Effector memory CD8-positive, alpha-beta T cell (primary cell): ENCODE results near the gene USP14.

Source experiments
- ATAC-seq: fragments of 150-1000 bp; cut with Tn5 transposase; replicated peaks from 2 replicates; pipeline ENCODE4 v1.10.0; 2021; ENCODE audit warnings: mild to moderate bottlenecking, moderate library complexity
- DNase-seq, 3 experiments: peaks; one replicate each; pipeline ENCODE4 v3.0.0; 2021
- H3K27ac Mint-ChIP-seq, 2 donors: one replicate each; pipeline ENCODE4 v1.8.0; 2022; ENCODE audit warnings: mild to moderate bottlenecking in 2 of 2, mixed read lengths in 2 of 2, moderate library complexity in 2 of 2
- H3K27me3 Mint-ChIP-seq, 2 donors: one replicate each; pipeline ENCODE4 v1.8.0; 2022; ENCODE audit warnings: mixed read lengths in 2 of 2
- H3K36me3 Mint-ChIP-seq: one replicate; pipeline ENCODE4 v1.8.0; 2022; ENCODE audit warnings: mild to moderate bottlenecking, moderate library complexity, mixed read lengths; ENCODE audit not compliant: insufficient read depth
- H3K4me1 Mint-ChIP-seq, 2 donors: one replicate each; pipeline ENCODE4 v1.8.0; 2022; ENCODE audit warnings: low read depth in 2 of 2, mixed read lengths in 2 of 2
- H3K4me3 Mint-ChIP-seq, 2 donors: one replicate each; pipeline ENCODE4 v1.8.0; 2022; ENCODE audit warnings: mild to moderate bottlenecking in 2 of 2, mixed read lengths in 2 of 2, moderate library complexity in 2 of 2
- H3K9me3 Mint-ChIP-seq, 2 donors: one replicate each; pipeline ENCODE4 v1.8.0; 2022; ENCODE audit warnings: mixed read lengths in 2 of 2

The USP14 gene

DNA sequence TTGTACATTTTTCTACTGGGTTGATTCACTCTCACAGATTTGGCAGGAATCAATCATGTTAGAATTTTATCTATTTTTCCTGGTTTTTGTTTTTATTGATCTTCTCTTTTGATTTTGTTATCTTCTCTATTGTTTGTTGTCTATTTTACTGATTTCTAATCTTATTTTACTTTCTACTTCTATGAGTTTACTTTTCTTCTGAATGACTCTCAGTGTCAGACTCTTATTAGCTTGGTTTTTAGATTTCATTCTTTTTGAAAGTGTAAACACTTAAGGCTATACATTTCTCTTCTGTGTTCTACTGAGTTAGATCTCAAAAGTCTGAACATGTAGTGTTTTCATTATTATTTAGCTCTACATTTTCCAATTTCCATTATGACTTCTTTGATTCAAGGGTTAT, 62.4 kb downstream of the USP14 start:
- Mint-ChIP-seq H3K27me3 (no peaks in the 10 kb centered on the region), H3K4me3 (no peak overlapping the region), H3K4me1 (peaks cover 4 to 5% of the 10 kb centered on the region in 2 donors), H3K9me3 (no peaks in the 10 kb centered on the region), H3K27ac (peak overlapping the region; percentile 1 to 20), H3K36me3 (peaks cover 60% of the 10 kb centered on the region)
- ATAC-seq (no peak), DNase-seq (no peak)

DNA sequence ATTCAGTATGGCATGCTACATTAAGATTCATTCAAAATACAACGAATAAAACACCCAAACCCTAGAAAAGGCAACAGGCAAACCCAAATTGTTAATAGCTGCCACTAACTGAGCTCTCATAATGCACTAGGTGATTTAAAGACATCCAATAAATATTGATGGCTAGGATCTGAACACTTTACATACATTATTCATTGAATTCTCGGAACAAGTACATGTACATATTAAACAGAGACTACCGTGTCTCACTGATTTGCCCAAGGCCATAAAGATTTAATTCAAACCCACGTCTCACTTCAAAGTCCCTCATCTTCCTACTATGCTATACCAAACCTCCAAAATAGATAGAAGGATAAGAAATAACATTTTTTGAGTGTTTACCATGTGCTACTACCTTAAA, 67.4 kb downstream of the USP14 start:
- ATAC-seq (no peak), DNase-seq (no peak)
- peaks cover 0 to 7% of the 10 kb centered on the region in 2 donors for H3K4me1 Mint-ChIP-seq
- no peak overlapping the region for H3K4me3 Mint-ChIP-seq
- no peak overlapping the region for H3K27ac Mint-ChIP-seq
- peaks cover 41% of the 10 kb centered on the region for H3K36me3 Mint-ChIP-seq
- no peaks in the 10 kb centered on the region for H3K9me3 Mint-ChIP-seq
- H3K27me3 Mint-ChIP-seq = no peaks in the 10 kb centered on the region

DNA sequence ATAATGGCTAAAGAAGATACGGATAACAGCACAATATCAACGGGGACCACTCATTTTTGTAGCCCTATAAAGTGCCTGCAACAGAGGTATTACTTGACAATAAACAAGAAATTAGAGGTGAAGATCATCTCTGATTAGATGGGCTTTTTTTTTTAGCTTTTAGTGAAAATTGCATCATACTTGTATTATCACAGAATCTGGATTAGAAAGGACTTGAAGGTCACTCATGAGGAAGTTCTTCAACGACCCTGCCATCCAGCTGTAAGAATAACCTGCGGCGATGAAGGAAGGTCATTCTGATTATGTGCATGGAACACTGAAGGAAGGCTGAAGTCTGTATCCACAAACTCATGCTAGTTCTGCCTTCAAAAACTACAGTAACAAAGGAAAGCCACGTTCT, 69.0 kb downstream of the USP14 start:
- H3K27ac Mint-ChIP-seq = no peak overlapping the region
- H3K9me3 Mint-ChIP-seq = no peaks in the 10 kb centered on the region

DNA sequence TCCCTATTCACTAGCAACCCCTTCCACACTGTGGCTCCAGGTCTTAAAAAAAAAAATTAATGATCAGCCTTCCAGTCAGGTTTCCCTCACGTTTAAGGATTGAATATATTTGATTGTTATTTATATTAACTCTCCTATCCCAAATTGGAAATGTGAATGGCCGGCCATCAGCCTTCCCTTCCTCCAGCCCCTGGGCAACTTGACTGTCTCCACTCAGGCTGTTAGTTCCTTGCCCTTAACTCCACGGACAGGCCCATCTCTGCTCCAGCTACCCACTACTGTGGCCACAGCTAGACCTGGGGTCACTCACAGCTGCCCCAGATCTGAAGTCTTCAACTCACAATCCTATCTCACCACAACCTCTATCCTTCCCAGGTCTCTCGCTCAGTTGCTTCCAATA, 69.5 kb downstream of the USP14 start:
- ATAC-seq (no peak), DNase-seq (no peak)
- peaks cover 33% of the 10 kb centered on the region for H3K36me3 Mint-ChIP-seq
- peak overlapping the region in 1 of 2 donors; percentile 62 for H3K27ac Mint-ChIP-seq
- no peaks in the 10 kb centered on the region for H3K9me3 Mint-ChIP-seq
- H3K4me3 Mint-ChIP-seq = no peak overlapping the region
- H3K27me3 Mint-ChIP-seq = no peaks in the 10 kb centered on the region
- peaks cover 0 to 7% of the 10 kb centered on the region in 2 donors for H3K4me1 Mint-ChIP-seq

More for the DNA sequence above, 69.0 kb downstream of the USP14 start:
- H3K4me3 Mint-ChIP-seq = no peak overlapping the region
- peaks cover 0 to 7% of the 10 kb centered on the region in 2 donors for H3K4me1 Mint-ChIP-seq
- H3K36me3 Mint-ChIP-seq = peaks cover 33% of the 10 kb centered on the region
- H3K27me3 Mint-ChIP-seq = no peaks in the 10 kb centered on the region
- no peak for ATAC-seq
- no peak for DNase-seq

DNA sequence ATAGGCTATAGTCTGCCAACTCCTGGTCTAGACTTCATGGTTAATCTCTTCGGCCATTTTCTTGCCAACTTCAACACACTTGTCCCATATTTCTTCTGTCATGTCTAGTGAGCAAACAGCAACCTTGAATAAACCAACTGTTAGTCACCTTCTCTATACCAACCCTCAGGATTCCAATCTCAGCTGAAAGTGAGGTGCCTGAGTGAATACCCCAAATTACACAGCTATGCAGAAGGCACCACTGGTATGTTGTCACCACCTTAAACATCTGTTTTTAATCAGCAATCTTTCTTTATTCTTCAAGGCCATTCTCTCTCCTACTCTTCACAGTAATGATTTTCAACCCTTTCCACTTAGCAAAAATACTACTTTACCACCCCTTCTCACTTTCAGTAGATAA, 70.2 kb downstream of the USP14 start:
- no peaks in the 10 kb centered on the region for H3K27me3 Mint-ChIP-seq
- H3K27ac Mint-ChIP-seq = peak overlapping the region in 1 of 2 donors; percentile 62
- no peak overlapping the region for H3K4me3 Mint-ChIP-seq
- H3K9me3 Mint-ChIP-seq = no peaks in the 10 kb centered on the region
- ATAC-seq = no peak
- peaks cover 27% of the 10 kb centered on the region for H3K36me3 Mint-ChIP-seq
- peaks cover 0 to 7% of the 10 kb centered on the region in 2 donors for H3K4me1 Mint-ChIP-seq
- no peak for DNase-seq

DNA sequence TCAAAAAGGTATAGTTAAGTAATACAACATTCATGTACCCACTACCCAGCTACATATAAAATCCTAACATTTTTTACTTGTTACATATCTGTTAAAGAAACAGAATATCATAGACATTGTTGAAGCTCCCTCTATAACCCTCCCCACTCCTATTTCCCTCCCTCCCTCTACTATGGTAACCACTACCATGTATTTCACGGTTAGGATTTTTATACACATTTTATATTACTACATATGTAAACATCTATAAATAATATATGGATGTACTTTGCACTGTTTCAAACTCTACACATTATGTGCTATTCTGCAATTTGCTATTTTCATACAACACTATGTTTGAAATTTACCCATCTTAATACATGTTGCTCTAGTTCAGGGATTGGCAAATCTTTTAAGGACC, 73.2 kb downstream of the USP14 start:
- no peaks in the 10 kb centered on the region for H3K9me3 Mint-ChIP-seq
- ATAC-seq = no peak
- H3K27me3 Mint-ChIP-seq = no peaks in the 10 kb centered on the region
- H3K27ac Mint-ChIP-seq = no peak overlapping the region
- peaks cover 0 to 7% of the 10 kb centered on the region in 2 donors for H3K4me1 Mint-ChIP-seq
- H3K36me3 Mint-ChIP-seq = peaks cover 3% of the 10 kb centered on the region
- H3K4me3 Mint-ChIP-seq = no peak overlapping the region
- DNase-seq = no peak

DNA sequence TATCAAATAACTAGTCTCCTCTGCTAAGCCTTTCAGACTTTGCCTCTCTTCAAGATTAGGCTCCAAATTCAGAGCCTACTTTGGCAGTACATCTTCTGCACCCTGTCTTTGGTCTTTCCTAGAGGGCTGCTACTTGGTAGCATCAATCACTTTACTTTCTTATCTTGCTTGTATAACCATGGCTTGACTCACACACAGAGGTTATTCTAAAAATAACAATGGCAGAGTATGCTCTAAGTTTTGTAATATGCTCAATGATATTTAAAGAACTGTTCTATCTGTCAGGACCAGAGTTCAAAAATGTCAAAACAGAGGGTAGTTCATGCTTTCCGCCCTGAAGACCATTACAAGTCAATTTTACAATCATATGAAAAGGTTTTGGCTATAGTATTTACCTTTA, 81.8 kb downstream of the USP14 start:
- ATAC-seq (no peak), DNase-seq (no peak)
- no peak overlapping the region for H3K4me3 Mint-ChIP-seq
- H3K36me3 Mint-ChIP-seq = peaks cover 15% of the 10 kb centered on the region
- peaks cover 0 to 3% of the 10 kb centered on the region in 2 donors for H3K4me1 Mint-ChIP-seq
- no peaks in the 10 kb centered on the region for H3K27me3 Mint-ChIP-seq
- no peak overlapping the region for H3K27ac Mint-ChIP-seq
- H3K9me3 Mint-ChIP-seq = no peaks in the 10 kb centered on the region

DNA sequence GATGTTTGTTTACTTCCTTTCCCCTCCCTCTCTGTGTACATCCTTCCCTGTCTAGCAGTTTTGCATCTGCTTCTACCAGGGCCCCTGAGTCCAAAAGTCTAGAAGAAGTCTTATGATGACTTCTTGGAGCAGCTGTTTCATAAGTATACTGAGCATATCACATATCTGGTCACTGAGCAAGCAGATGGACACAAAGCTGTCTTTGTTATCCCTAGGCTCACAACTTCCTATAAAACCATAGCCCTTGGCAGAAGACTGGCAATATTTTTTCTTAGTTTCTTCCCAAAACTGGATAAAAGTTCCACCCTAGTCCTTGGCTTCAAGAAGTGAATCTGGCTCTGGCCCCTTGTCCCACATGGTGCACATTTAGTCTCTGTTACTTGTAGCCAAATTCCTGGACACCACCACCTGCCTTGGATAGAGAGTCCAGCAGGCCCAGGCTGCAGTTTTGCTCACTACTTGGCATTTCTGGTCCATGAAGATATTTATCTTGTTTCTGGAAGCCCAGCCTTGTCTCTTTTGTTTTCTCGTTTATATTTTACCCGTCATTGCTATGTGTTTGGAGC, 87.0 kb downstream of the USP14 start:
- DNase-seq (no peak), ATAC-seq (no peak)
- peaks cover 55% of the 10 kb centered on the region for H3K36me3 Mint-ChIP-seq
- H3K27me3 Mint-ChIP-seq = no peaks in the 10 kb centered on the region
- H3K4me1 Mint-ChIP-seq = peaks cover 0 to 3% of the 10 kb centered on the region in 2 donors
- H3K4me3 Mint-ChIP-seq = no peak overlapping the region
- H3K9me3 Mint-ChIP-seq = no peaks in the 10 kb centered on the region
- no peak overlapping the region for H3K27ac Mint-ChIP-seq

DNA sequence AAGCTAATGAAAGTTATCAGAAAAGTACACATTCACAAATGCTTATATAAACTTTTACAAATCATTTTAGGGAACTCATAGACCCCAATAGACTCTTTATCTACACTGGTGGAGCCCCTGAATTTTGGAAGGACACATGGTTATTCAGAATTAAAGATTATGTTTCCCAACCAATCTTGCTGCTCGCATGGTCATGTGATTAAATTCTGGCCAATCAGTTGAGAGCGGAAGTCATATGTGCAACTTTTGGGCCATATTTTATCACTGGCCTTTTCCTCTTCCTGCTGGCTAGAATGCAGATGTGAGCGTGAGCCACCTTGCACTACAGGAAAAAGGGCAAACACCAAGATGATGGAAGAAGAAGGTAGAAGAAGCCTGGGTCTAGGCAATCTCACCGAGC, 89.7 kb downstream of the USP14 start:
- Mint-ChIP-seq H3K27me3 (no peaks in the 10 kb centered on the region), H3K9me3 (no peaks in the 10 kb centered on the region), H3K4me3 (no peak overlapping the region), H3K4me1 (peaks cover 0 to 3% of the 10 kb centered on the region in 2 donors), H3K36me3 (peaks cover 70% of the 10 kb centered on the region), H3K27ac (no peak overlapping the region)
- DNase-seq = no peak
- no peak for ATAC-seq

DNA sequence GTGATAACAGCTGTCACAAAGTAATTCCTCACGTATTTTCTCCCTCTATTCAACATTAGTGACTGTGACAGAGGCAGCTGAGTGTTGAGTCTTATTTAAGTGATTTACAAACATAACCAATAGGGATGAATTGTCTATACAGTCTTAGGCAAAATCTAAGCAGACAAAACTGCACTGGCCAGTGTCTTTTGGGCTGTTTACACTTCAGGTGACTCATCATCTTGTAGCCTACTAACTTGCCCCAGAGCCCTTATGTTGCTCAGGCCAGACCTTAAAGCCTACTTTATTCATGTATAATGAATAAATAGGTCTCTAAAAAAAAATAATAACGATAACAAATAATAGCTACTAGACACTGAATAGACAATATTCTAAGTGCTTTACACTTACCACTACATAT, 92.3 kb downstream of the USP14 start:
- DNase-seq = no peak
- Mint-ChIP-seq H3K4me1 (no peaks in the 10 kb centered on the region), H3K36me3 (peaks cover 74% of the 10 kb centered on the region), H3K4me3 (no peak overlapping the region), H3K27ac (no peak overlapping the region), H3K27me3 (no peaks in the 10 kb centered on the region), H3K9me3 (no peaks in the 10 kb centered on the region)
- ATAC-seq = no peak

DNA sequence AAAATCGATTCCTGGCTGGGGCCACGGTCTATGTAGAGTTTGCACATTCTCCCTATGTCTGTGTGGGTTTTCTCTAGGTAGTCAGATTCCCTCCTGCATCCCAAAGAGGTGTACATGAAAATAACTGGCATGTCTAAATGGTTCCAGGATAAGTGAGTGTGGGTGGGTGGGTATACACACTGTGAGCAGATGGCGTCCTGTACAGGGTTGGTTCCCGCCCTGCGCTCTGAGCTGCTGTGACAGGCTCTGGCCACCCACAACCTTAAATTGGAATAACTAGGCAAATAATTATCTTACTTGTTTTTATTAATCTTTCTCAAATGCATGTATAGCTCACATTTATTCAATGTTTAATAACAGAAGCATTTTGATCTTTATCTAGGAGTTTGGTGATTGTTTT, 93.2 kb downstream of the USP14 start:
- H3K4me1 Mint-ChIP-seq = no peaks in the 10 kb centered on the region
- peaks cover 77% of the 10 kb centered on the region for H3K36me3 Mint-ChIP-seq

DNA sequence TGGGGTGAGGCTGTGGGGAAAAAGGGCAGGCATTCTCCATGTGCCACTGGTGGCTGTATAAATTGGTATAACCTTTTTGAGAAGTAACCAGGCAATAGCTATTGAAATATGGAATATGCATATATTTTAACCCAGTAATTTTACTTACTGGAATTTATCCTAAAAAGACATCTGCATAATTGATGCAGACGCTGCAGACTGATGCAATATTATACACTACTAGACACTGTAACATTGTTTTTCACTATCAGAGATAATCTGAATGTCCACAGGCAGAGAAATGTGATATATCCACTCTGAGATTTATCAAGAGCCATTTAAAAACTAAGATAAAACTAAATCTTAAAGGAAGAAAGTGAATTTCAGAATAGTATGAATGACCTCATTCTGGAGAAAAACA, 94.8 kb downstream of the USP14 start:
- no peak overlapping the region for H3K27ac Mint-ChIP-seq
- peaks cover 79% of the 10 kb centered on the region for H3K36me3 Mint-ChIP-seq
- H3K4me1 Mint-ChIP-seq = no peaks in the 10 kb centered on the region
- no peaks in the 10 kb centered on the region for H3K9me3 Mint-ChIP-seq
- no peak overlapping the region for H3K4me3 Mint-ChIP-seq
- ATAC-seq (no peak), DNase-seq (no peak)
- no peaks in the 10 kb centered on the region for H3K27me3 Mint-ChIP-seq

More for the DNA sequence above, 93.2 kb downstream of the USP14 start:
- Mint-ChIP-seq H3K9me3 (no peaks in the 10 kb centered on the region), H3K27ac (no peak overlapping the region), H3K27me3 (no peaks in the 10 kb centered on the region), H3K4me3 (no peak overlapping the region)
- DNase-seq (no peak), ATAC-seq (no peak)

DNA sequence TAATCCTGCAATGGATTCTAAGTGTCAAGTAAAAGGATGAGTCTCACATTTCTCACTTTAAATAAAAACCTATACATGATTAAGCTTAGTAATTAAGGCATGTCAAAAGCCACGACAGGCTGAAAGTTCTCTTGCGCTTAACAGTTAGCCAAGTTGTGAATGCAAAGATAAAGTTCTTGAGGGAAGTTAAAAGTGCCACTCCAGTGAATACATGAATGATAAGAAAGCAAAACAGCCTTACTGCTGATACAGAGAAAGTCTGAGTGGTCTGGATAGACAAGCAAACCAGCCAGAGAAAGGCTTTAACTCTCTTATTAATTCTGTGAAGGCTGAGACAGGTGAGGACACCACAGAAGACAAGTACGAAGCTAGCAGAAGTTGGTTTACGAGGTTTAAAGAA, 96.8 kb downstream of the USP14 start:
- H3K36me3 Mint-ChIP-seq = peaks cover 77% of the 10 kb centered on the region
- H3K27me3 Mint-ChIP-seq = no peaks in the 10 kb centered on the region
- DNase-seq (no peak), ATAC-seq (no peak)
- peaks cover 0 to 2% of the 10 kb centered on the region in 2 donors for H3K4me1 Mint-ChIP-seq
- no peak overlapping the region for H3K4me3 Mint-ChIP-seq
- H3K9me3 Mint-ChIP-seq = no peaks in the 10 kb centered on the region
- H3K27ac Mint-ChIP-seq = no peak overlapping the region

DNA sequence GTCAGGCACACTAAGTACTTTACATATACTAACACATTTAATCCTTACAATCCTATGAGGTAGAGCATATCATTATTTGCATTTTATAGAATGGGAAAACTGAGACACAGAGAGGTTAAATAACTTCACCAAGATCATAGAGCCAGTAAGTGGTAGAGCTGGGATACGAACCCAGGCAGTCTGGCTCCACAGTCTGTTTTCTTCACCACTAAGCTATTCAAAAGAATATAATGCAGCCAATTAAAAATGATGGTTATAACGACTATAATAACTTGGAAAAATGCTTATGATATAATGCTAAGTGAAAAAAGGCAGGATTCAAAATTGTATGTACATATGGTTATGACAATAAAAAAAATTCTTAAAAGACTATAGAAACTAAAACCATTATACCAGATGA, 102.2 kb downstream of the USP14 start:
- Mint-ChIP-seq H3K27ac (no peak overlapping the region), H3K4me3 (no peak overlapping the region), H3K9me3 (no peaks in the 10 kb centered on the region), H3K27me3 (no peaks in the 10 kb centered on the region), H3K36me3 (peaks cover 60% of the 10 kb centered on the region), H3K4me1 (peaks cover 2 to 16% of the 10 kb centered on the region in 2 donors)
- ATAC-seq = no peak
- DNase-seq = no peak
